SK-N-SH (cell line): ENCODE results near the gene SCT.

ENCODE experiments used
- JUND ChIP-seq: IDR thresholded peaks from 2 replicates; pipeline ENCODE4 v1.4.0; 2012
- SIN3A ChIP-seq: IDR thresholded peaks from 2 replicates; pipeline ENCODE4 v1.6.1; 2012; ENCODE audit warnings: low read depth, mild to moderate bottlenecking, low read length, moderate library complexity, borderline replicate concordance

DNA sequence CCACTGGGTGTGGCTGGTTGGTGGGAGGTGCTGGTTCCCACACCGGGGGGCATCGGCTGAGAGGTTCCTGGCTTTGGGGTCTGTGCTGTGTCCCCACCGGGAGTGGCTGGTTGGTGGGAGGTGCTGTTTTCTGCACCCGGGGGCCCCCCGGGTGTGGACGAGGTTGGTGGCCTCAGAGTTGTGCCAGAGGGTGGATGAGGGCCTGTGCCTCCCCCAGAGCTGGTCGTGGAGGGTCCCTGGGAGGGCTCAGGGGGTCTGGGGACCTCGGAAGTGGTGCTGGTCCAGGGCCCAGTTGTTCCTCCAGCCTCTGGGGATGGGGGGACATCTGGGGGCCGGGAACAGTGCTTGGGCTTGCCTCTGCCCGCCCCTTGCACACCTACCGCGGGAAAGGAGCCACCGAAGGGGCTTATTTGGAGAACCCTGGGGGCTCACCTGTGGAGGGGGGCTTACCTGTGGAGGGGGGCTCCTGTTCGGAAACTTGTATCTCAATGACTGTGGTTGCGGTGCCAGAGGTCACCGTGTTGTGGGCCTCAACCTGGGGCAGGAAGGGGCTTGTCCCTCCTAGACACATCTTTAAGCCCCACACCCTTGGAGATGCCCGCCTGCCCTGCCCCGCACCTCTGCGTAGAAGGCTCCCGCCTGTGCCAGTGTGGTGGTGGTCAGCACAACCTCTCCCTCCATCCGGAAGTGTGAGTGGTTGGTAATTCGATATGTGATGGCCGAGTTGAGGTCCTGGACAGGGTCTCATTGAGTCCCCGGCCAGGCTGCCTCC, 7.9 kb downstream of the SCT start:
- TF ChIP-seq SIN3A (no peak), JUND (no peak)
